GM10266 (cell line): ENCODE measurements around the gene TMEM266.
A peak's percentile ranks its signal among the peaks of the same experiment; 100 is the strongest.

Experiments
- DNase-seq: peaks from one replicate; pipeline ENCODE4 v3.0.0; 2012; ENCODE audit errors: extremely low spot score
- TF ChIP-seq, protein P1 (sequence below): IDR thresholded peaks from 2 replicates; pipeline ENCODE4 v1.5.1; 2012; ENCODE audit warnings: mild to moderate bottlenecking, low read depth; ENCODE audit not compliant: control insufficient read depth, insufficient read depth; ENCODE audit errors: missing control alignments

Gene TMEM266

DNA sequence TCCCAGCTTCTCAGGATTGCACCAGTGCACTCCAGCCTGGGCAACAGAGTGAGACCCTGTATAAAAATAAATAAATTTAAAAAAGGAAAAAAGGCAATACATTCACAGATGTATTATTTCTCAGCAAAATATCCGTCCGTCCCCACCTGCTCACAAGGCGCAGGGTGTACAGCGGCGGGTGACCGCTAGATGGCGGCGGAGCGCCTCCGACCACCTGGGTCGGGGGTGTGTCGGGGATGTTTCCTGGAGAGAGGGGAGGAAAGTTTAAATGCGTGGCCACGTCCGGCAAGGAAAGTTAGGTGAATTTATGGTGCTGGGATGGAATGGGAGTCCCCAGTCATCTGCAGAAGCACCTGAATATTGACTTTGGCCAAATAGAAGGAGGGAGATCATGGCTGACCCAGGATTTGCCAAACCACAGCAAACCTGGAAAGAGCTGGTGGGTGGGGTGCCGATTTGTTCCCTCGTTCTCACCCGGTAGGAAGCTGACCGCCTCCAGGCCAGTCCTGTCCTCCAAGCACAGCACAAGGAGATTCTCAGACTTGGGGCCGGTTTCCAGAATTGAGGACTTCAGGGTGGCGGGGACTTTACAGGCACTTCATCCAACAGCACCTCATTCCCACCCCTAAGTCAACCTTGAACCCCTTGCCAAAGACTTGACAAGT, 88.3 kb downstream of the TMEM266 start:
- DNase-seq, result peak; percentile 75
- TF ChIP-seq, protein P1, sequence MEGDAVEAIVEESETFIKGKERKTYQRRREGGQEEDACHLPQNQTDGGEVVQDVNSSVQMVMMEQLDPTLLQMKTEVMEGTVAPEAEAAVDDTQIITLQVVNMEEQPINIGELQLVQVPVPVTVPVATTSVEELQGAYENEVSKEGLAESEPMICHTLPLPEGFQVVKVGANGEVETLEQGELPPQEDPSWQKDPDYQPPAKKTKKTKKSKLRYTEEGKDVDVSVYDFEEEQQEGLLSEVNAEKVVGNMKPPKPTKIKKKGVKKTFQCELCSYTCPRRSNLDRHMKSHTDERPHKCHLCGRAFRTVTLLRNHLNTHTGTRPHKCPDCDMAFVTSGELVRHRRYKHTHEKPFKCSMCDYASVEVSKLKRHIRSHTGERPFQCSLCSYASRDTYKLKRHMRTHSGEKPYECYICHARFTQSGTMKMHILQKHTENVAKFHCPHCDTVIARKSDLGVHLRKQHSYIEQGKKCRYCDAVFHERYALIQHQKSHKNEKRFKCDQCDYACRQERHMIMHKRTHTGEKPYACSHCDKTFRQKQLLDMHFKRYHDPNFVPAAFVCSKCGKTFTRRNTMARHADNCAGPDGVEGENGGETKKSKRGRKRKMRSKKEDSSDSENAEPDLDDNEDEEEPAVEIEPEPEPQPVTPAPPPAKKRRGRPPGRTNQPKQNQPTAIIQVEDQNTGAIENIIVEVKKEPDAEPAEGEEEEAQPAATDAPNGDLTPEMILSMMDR, result peak; percentile 96

DNA sequence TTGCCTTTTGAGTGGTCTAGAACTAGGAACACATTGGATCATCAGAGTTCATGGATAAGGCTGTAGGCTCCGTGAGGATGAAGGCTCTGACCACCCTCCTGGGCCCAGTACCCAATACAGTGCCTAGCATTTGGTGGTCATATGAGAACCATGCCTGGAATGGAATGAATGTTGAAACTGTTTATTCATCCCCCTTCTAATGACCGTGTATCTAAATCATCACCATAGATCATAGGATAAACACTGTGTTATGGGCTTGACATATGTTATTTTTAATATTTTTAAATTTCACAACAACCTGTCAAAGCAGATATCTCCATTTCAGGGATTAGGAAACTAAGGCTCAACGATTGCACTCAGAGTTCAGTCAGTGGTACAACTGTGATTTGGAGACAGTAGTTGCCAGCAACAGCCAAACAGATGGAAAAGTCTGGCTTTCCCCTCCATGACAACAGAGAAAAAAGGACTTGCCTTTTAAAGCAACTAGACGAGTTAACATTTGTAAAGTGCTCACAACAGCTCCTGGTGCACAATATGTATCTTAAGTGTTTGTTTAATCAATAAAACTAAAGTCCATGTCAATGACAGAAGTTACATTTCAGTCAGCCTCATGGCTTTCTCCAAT, 89.6 kb downstream of the TMEM266 start:
- DNase-seq, result no peak
- TF ChIP-seq, protein P1, result no peak

DNA sequence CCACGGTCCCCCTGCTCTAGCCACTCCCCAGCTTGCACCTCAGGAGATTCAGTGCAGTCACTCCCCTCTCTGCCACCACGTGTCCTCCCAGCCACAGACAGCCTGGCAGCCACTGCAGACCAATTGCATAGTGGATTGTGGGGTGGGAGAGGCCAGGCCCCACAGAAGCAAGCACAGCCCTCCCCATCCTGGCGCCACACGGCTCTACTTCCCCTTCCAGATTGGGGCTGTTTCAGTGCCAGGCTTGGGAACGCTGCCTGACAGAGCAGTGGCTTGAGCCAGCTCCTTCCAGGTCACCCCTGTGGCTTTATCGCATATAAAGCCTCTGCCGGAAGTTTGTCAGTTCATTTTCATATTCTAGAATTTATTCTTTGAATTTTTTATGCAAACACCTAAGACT, 90.7 kb downstream of the TMEM266 start:
- TF ChIP-seq, protein P1, result no peak
- no peak for DNase-seq

DNA sequence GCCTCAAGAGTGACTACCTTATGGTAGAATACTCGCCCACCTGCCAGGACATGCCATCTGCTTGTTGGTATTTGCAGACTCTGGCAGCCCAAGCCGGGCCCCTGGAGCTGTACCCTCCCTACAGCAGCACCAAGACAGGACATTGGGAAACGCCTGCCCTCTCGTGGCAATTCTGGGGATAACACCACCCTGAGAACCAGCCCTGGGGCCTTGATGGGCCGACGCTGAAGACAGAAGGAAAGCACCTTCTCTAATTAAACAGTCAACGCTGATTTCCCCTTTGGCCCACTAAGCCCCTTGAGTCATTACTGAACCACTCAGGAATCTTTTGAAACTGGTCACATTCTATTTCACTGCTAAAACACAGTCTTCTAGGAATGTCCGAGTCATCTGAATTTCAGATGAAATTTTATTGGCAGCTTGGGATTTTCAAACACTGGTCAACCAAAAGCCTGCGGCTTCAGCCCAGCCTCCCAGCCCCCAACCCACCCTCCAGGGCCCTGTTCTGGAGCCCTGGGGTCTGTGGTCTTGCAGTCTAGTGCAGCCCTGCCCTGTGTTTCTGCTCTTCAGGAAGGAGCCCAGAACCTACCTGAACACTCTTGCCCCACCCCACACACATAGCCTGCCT, 91.3 kb downstream of the TMEM266 start:
- TF ChIP-seq, protein P1, result peak; percentile 86
- peak; percentile 82 for DNase-seq

DNA sequence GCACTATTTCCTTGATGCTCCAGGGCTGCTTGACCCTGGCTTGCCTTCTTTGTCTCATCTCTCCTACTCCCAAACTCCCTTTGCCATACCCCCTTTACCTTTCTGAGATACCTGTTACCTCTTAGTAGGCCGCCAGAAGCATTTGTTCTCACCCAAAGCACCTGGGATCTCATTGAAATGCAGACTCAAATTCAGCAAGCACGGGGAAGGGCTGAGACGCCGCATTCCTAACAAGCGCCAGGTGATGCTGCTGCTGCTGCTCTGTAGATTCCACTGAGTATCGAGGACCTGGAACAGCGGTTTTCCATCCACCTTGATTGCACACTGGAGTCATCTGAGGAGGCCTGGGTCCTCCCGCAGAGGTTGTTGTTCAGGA, 91.8 kb downstream of the TMEM266 start:
- no peak for DNase-seq
- TF ChIP-seq, protein P1, result no peak

DNA sequence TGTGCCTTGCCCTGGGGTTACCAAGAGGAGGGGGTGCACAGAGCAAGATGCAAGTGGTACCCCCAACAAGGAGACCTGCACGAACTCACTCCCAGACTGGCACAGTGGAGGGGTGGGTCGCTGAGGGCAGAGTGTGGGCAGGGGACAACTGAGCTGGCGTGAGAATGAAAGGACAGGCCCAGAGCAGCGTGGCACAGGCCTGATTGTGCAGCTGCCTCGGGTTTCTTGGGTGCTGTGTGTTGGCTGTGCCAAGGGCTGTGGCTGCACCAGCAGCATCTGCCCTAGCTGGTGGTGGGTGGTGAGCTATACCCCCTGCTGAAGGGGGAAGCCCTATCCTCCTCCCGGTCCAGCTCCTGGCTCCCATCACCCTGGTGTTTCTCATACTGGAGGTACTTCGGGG, 92.4 kb downstream of the TMEM266 start:
- TF ChIP-seq, protein P1, result no peak
- no peak for DNase-seq
